H9 (cell line): ENCODE measurements around the gene ARID3A. TPM values are rescaled to one million over a fixed set of nuclear protein-coding genes. Genes with fewer than 3 reads are reported as not detected.

Experiments used
- DNase-seq: peaks from one replicate; pipeline ENCODE4 v3.0.0-alpha.2; 2017
- H2AFZ ChIP-seq: one replicate; pipeline ENCODE4 v1.6.1; 2013; ENCODE audit warnings: mild to moderate bottlenecking, low read length, control low read depth, moderate library complexity
- H2AK5ac ChIP-seq: 2 replicates; pipeline ENCODE4 v1.6.1; 2013; ENCODE audit warnings: low read length, control low read depth, mixed read lengths; ENCODE audit not compliant: insufficient read length
- H2BK120ac ChIP-seq: one replicate; pipeline ENCODE4 v1.6.1; 2013; ENCODE audit warnings: low read depth, mild to moderate bottlenecking, low read length, control low read depth, inconsistent platforms; ENCODE audit not compliant: poor library complexity, severe bottlenecking
- H2BK12ac ChIP-seq: 2 replicates; pipeline ENCODE4 v1.6.1; 2013; ENCODE audit warnings: low read length, control low read depth, mixed read lengths, low read depth; ENCODE audit not compliant: insufficient read length
- H2BK15ac ChIP-seq: 2 replicates; pipeline ENCODE4 v1.6.1; 2013; ENCODE audit warnings: low read depth, low read length, control low read depth
- H2BK20ac ChIP-seq: one replicate; pipeline ENCODE4 v1.6.1; 2013; ENCODE audit warnings: low read depth, mild to moderate bottlenecking, low read length, control low read depth, inconsistent platforms; ENCODE audit not compliant: poor library complexity, severe bottlenecking
- H2BK5ac ChIP-seq: 2 replicates; pipeline ENCODE4 v1.6.1; 2013; ENCODE audit warnings: low read length, control low read depth, mixed read lengths; ENCODE audit not compliant: insufficient read length
- H3K14ac ChIP-seq: 2 replicates; pipeline ENCODE4 v1.6.1; 2013; ENCODE audit warnings: low read length, control low read depth; ENCODE audit not compliant: insufficient read depth
- H3K18ac ChIP-seq: 2 replicates; pipeline ENCODE4 v1.6.1; 2013; ENCODE audit warnings: low read depth, mild to moderate bottlenecking, mixed read lengths, low read length, control low read depth; ENCODE audit not compliant: insufficient read length
- H3K23ac ChIP-seq: 2 replicates; pipeline ENCODE4 v1.6.1; 2013; ENCODE audit warnings: low read length, control low read depth, mixed read lengths, low read depth; ENCODE audit not compliant: insufficient read length
- H3K23me2 ChIP-seq: 2 replicates; pipeline ENCODE4 v1.6.1; 2013; ENCODE audit warnings: low read depth, mild to moderate bottlenecking, mixed read lengths, low read length, control low read depth; ENCODE audit not compliant: insufficient read length, poor library complexity, severe bottlenecking
- H3K27ac ChIP-seq: 2 replicates; pipeline ENCODE4 v1.5.1; 2013; ENCODE audit warnings: low read length, control low read depth, mixed read lengths, low read depth; ENCODE audit not compliant: insufficient read length
- H3K27me3 ChIP-seq: 2 replicates; pipeline ENCODE4 v1.6.1; 2013; ENCODE audit warnings: low read length, control low read depth, inconsistent platforms; ENCODE audit not compliant: insufficient read depth
- H3K4ac ChIP-seq: 2 replicates; pipeline ENCODE4 v1.6.1; 2013; ENCODE audit warnings: low read depth, mild to moderate bottlenecking, control low read depth, inconsistent platforms, low read length, moderate library complexity
- H3K4me1 ChIP-seq: 2 replicates; pipeline ENCODE4 v1.6.1; 2013; ENCODE audit warnings: low read length, control low read depth, inconsistent platforms; ENCODE audit not compliant: insufficient read depth
- H3K4me2 ChIP-seq: 2 replicates; pipeline ENCODE4 v1.6.1; 2013; ENCODE audit warnings: low read length, control low read depth, mixed read lengths; ENCODE audit not compliant: insufficient read length, insufficient read depth
- H3K56ac ChIP-seq: 2 replicates; pipeline ENCODE4 v1.6.1; 2013; ENCODE audit warnings: low read depth, mild to moderate bottlenecking, mixed read lengths, low read length, control low read depth; ENCODE audit not compliant: insufficient read length
- H3K79me1 ChIP-seq: 2 replicates; pipeline ENCODE4 v1.6.1; 2013; ENCODE audit warnings: low read depth, mild to moderate bottlenecking, moderate library complexity, low read length, control low read depth, inconsistent platforms; ENCODE audit not compliant: insufficient read depth, poor library complexity, severe bottlenecking
- H3K79me2 ChIP-seq: 2 replicates; pipeline ENCODE4 v1.6.1; 2013; ENCODE audit warnings: low read length, control low read depth, inconsistent platforms; ENCODE audit not compliant: insufficient read depth
- H3K9ac ChIP-seq: 2 replicates; pipeline ENCODE4 v1.6.1; 2013; ENCODE audit warnings: low read length, control low read depth, mixed read lengths; ENCODE audit not compliant: insufficient read length; ENCODE audit errors: extremely low read depth
- H3K9me3 ChIP-seq: one replicate; pipeline ENCODE4 v1.6.1; 2013; ENCODE audit warnings: low read depth, low read length, inconsistent platforms; ENCODE audit not compliant: control insufficient read depth
- H3T11ph ChIP-seq: one replicate; pipeline ENCODE4 v1.6.1; 2013; ENCODE audit warnings: mild to moderate bottlenecking, low read length, control low read depth, inconsistent platforms
- H4K20me1 ChIP-seq: one replicate; pipeline ENCODE4 v1.6.1; 2013; ENCODE audit not compliant: control insufficient read depth, insufficient read length, insufficient read depth
- H4K5ac ChIP-seq: 2 replicates; pipeline ENCODE4 v1.6.1; 2013; ENCODE audit warnings: low read depth, mild to moderate bottlenecking, mixed read lengths, low read length, control low read depth; ENCODE audit not compliant: insufficient read length
- H4K8ac ChIP-seq: replicated peaks from 2 replicates; pipeline ENCODE4 v1.6.1; 2013; ENCODE audit warnings: low read length, control low read depth, mixed read lengths, low read depth; ENCODE audit not compliant: insufficient read length
- H4K91ac ChIP-seq: 2 replicates; pipeline ENCODE4 v1.6.1; 2013; ENCODE audit warnings: low read depth, mild to moderate bottlenecking, moderate library complexity, mixed read lengths, low read length, control low read depth; ENCODE audit not compliant: insufficient read length
- H3K27ac Mint-ChIP-seq, 3 experiments: 2 replicates in 2 of 3; 3 replicates in 1 of 3; pipeline ENCODE4 v1.8.0; 2020 to 2021; ENCODE audit warnings: mixed read lengths in 3 of 3, mild to moderate bottlenecking in 1 of 3, moderate library complexity in 1 of 3
- H3K27me3 Mint-ChIP-seq: 2 replicates; pipeline ENCODE4 v1.8.0; 2021; ENCODE audit warnings: low read depth, mild to moderate bottlenecking, moderate library complexity, mixed read lengths
- H3K36me3 Mint-ChIP-seq, 3 experiments: 2 replicates in 2 of 3; 3 replicates in 1 of 3; pipeline ENCODE4 v1.8.0; 2020 to 2021; ENCODE audit warnings: low read depth in 3 of 3, mixed read lengths in 3 of 3; ENCODE audit not compliant: insufficient read depth in 1 of 3
- H3K4me1 Mint-ChIP-seq, 2 experiments: 2 replicates each; pipeline ENCODE4 v1.8.0; 2020; ENCODE audit warnings: mixed read lengths in 2 of 2
- H3K4me3 Mint-ChIP-seq, 2 experiments: 2 replicates in 1 of 2; 3 replicates in 1 of 2; pipeline ENCODE4 v1.8.0; 2020 to 2021; ENCODE audit warnings: mild to moderate bottlenecking in 2 of 2, mixed read lengths in 2 of 2, moderate library complexity in 1 of 2
- H3K9me3 Mint-ChIP-seq, 2 experiments: 2 replicates in 1 of 2; 3 replicates in 1 of 2; pipeline ENCODE4 v1.8.0; 2020; ENCODE audit warnings: mild to moderate bottlenecking in 2 of 2, mixed read lengths in 2 of 2, moderate library complexity in 1 of 2
- WGBS: extraction: QIAGEN DNeasy Blood & Tissue Kit; methylation state at CpG from one replicate; pipeline ENCODE4 v1.1.7; 2013; ENCODE audit warnings: missing lambda C conversion rate, low lambda C conversion rate, mixed read lengths; ENCODE audit not compliant: insufficient read length; ENCODE audit errors: extremely low coverage; 5-methylcytosine and 5-hydroxymethylcytosine counted together
- total RNA-seq: library from RNA; stranded (reverse); gene quantifications from 2 replicates; pipeline ENCODE4 v1.2.1, GENCODE V29; 2021
- TF ChIP-seq, protein P1 (sequence below): fragments of 200-600 bp; sonication (generic); conservative IDR thresholded peaks from 3 replicates; pipeline ENCODE4 v1.8.0; 2021; ENCODE audit warnings: antibody characterized with exemption, mild to moderate bottlenecking

ARID3A gene
- total RNA-seq, 1 experiment from 2014 or later = 98.3 TPM

DNA sequence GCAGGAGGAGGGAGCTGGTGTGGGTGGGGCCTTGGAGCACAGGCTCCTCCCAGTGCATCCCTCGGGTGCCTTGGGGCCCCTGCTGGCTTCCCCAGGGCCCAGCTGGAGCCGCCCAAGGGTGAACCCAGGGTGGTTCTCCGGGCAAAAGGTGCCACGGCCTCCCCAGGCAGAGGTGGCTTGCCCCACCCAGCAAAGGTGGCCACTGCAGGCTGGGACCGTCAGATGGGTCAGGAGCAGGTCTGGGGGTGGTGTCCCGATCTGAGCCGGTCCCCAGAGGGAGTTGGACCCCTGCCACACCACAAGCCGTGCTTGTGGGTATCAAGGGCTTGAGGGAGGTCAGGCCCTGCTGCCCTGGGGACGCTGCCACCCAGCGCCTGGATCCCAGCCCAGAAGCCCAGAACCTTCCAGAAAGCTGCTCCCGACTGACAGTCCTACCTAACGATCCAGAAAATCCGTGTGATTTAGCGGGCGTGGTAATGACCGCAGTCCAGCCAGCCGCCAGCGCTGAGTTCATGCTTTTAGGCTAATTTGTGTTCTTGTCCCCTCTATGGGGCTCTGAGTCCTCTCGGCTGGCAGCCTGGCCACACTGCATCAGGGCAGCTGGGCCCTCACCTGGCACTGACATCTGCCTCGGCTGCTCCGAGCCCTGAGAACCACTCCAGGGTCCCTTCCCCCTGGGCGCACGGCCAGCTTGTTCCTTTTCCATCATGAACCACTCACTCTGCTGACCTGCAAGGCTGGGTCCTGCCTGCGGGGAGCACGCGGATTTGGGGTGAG, 69.4 kb downstream of the ARID3A start:
- no peak overlapping the region for H2BK12ac ChIP-seq
- H2BK5ac ChIP-seq = no peak overlapping the region
- no peak overlapping the region for H3K56ac ChIP-seq
- peaks cover 4% of the 10 kb centered on the region for H4K20me1 ChIP-seq
- H3K79me2 ChIP-seq = no peaks in the 10 kb centered on the region
- H3K4me2 ChIP-seq = no peak overlapping the region
- H4K8ac ChIP-seq = no peak overlapping the region
- no peak overlapping the region for H3K4me3 Mint-ChIP-seq
- no peaks in the 10 kb centered on the region for H3K9me3 ChIP-seq
- H3T11ph ChIP-seq = no peak overlapping the region
- H3K27me3 Mint-ChIP-seq = peaks cover 37% of the 10 kb centered on the region
- H2AK5ac ChIP-seq = no peak overlapping the region
- no peaks in the 10 kb centered on the region; a peak in 1 of 5 replicates for H3K9me3 Mint-ChIP-seq
- peaks cover 3% of the 10 kb centered on the region; the same call in 1 of the 2 replicates for H3K27me3 ChIP-seq
- no peak overlapping the region for H3K18ac ChIP-seq
- no peak overlapping the region for H3K27ac ChIP-seq
- H4K91ac ChIP-seq = no peak overlapping the region
- no peak overlapping the region for H3K23ac ChIP-seq
- H2AFZ ChIP-seq = no peak overlapping the region
- H3K36me3 Mint-ChIP-seq = peaks cover 0 to 15% (median 13%) of the 10 kb centered on the region in 3 experiments; a peak in 6 of 7 replicates
- TF ChIP-seq, protein P1, sequence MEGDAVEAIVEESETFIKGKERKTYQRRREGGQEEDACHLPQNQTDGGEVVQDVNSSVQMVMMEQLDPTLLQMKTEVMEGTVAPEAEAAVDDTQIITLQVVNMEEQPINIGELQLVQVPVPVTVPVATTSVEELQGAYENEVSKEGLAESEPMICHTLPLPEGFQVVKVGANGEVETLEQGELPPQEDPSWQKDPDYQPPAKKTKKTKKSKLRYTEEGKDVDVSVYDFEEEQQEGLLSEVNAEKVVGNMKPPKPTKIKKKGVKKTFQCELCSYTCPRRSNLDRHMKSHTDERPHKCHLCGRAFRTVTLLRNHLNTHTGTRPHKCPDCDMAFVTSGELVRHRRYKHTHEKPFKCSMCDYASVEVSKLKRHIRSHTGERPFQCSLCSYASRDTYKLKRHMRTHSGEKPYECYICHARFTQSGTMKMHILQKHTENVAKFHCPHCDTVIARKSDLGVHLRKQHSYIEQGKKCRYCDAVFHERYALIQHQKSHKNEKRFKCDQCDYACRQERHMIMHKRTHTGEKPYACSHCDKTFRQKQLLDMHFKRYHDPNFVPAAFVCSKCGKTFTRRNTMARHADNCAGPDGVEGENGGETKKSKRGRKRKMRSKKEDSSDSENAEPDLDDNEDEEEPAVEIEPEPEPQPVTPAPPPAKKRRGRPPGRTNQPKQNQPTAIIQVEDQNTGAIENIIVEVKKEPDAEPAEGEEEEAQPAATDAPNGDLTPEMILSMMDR = no peak
- H2BK15ac ChIP-seq = no peak overlapping the region
- H3K4me1 ChIP-seq = no peaks in the 10 kb centered on the region
- H3K79me1 ChIP-seq = no peaks in the 10 kb centered on the region
- no peak overlapping the region for H2BK20ac ChIP-seq
- no peak overlapping the region for H2BK120ac ChIP-seq
- no peak overlapping the region for H3K4ac ChIP-seq
- no peak overlapping the region for H3K27ac Mint-ChIP-seq
- peaks cover 5 to 15% of the 10 kb centered on the region in 2 experiments for H3K4me1 Mint-ChIP-seq
- H4K5ac ChIP-seq = no peak overlapping the region
- H3K9ac ChIP-seq = no peak overlapping the region
- WGBS = no CpG with 5 or more reads among the region's 26 CpGs
- no peaks in the 10 kb centered on the region for H3K23me2 ChIP-seq
- no peak overlapping the region for H3K14ac ChIP-seq
- no peak for DNase-seq
